ENCODE measurements around the gene ST3GAL2. TPM values are rescaled to one million over a fixed set of nuclear protein-coding genes. Genes with fewer than 3 reads are reported as not detected.

The ST3GAL2 gene
- total and polyA plus RNA-seq, 8 donors = 25.3 to 38.5 (median 30.6) TPM

- TF ChIP-seq CTCF (IDR thresholded peaks at IDR 0.05) = no peak
- Histone ChIP-seq H3K27ac (peak overlapping the region in 1 of 2 donors; percentile 41), H3K4me1 (peaks cover 3 to 69% of the 10 kb centered on the region in 2 donors), H3K4me3 (no peak overlapping the region), H3K27me3 (no peaks in the 10 kb centered on the region), H3K9me3 (no peaks in the 10 kb centered on the region), H3K36me3 (peaks cover 0 to 2% of the 10 kb centered on the region in 2 donors)
- intact Hi-C loops (cut with DNase I) = no loop called here
- ATAC-seq (no peak), DNase-seq (no peak)
These were observed 19.2 kb downstream of the ST3GAL2 start for GRCh38 chr16:70419384-70420327.

- intact Hi-C loops (cut with DNase I) = no loop called here
- peak overlapping the region in 1 of 2 donors; percentile 28 for H3K27ac ChIP-seq
- DNase-seq (no peak), ATAC-seq (no peak)
- peaks cover 3 to 62% of the 10 kb centered on the region in 2 donors for H3K4me1 ChIP-seq
- no peaks in the 10 kb centered on the region for H3K36me3 ChIP-seq
- H3K4me3 ChIP-seq = no peak overlapping the region
- H3K27me3 ChIP-seq = no peaks in the 10 kb centered on the region
- TF ChIP-seq CTCF (IDR thresholded peaks at IDR 0.05) = no peak
- no peaks in the 10 kb centered on the region for H3K9me3 ChIP-seq
These were observed 19.9 kb downstream of the ST3GAL2 start for GRCh38 chr16:70418993-70419318.

GRCh38 chr16:70418274-70418992 lies 20.5 kb downstream of the ST3GAL2 start:
- ATAC-seq = no peak
- Histone ChIP-seq H3K9me3 (no peaks in the 10 kb centered on the region), H3K4me3 (no peak overlapping the region), H3K27me3 (no peaks in the 10 kb centered on the region), H3K27ac (peak overlapping the region in 1 of 2 donors; percentile 28), H3K36me3 (no peaks in the 10 kb centered on the region), H3K4me1 (peaks cover 3 to 57% of the 10 kb centered on the region in 2 donors)
- intact Hi-C loops (cut with DNase I) = no loop called here
- no peak for DNase-seq
- TF ChIP-seq CTCF (IDR thresholded peaks at IDR 0.05) = no peak

- Histone ChIP-seq H3K9me3 (no peaks in the 10 kb centered on the region), H3K4me3 (no peak overlapping the region), H3K27me3 (no peaks in the 10 kb centered on the region), H3K36me3 (no peaks in the 10 kb centered on the region), H3K4me1 (peaks cover 3 to 49% of the 10 kb centered on the region in 2 donors), H3K27ac (no peak overlapping the region)
- no peak for TF ChIP-seq CTCF (IDR thresholded peaks at IDR 0.05)
- ATAC-seq (no peak), DNase-seq (no peak)
- intact Hi-C loops (cut with DNase I) = no loop called here
These were observed 21.2 kb downstream of the ST3GAL2 start for GRCh38 chr16:70417661-70418060.

Measured in left lung (tissue), 10 donors.